Peyer's patch (tissue), 4 donors: Measurements from ENCODE around the gene GFOD1.

Experiments
- CTCF ChIP-seq, 6 experiments: fragments of 450-650 bp in 4 of 6; fragments of 200-600 bp in 2 of 6; sonication (generic) in 1 of 6; IDR thresholded peaks; one replicate each; pipeline ENCODE4 v1.5.1; 2017 to 2019; ENCODE audit warnings: antibody characterized with exemption in 6 of 6, mild to moderate bottlenecking in 3 of 6, moderate library complexity in 1 of 6
- POLR2A ChIP-seq, 2 donors: fragments of 450-650 bp; IDR thresholded peaks; one replicate each; pipeline ENCODE4 v1.5.1; 2017; ENCODE audit warnings: antibody characterized with exemption in 2 of 2, mild to moderate bottlenecking in 2 of 2, moderate library complexity in 2 of 2

- TF ChIP-seq CTCF (IDR thresholded peaks at IDR 0.05) (no peak), POLR2A (IDR thresholded peaks at IDR 0.05) (no peak)
These were observed 75.2 kb downstream of the GFOD1 start for GRCh38 chr6:13412211-13412610.
